D721Med (cell line): Measurements from ENCODE around the gene RAD51.

Experiments used
- DNase-seq: peaks from one replicate; pipeline ENCODE4 v3.0.0; 2011; ENCODE audit warnings: low spot score; ENCODE audit not compliant: insufficient read length
- FAIRE-seq: peaks from 2 replicates; lab custom pipeline; 2011; peaks lifted over from hg19 to GRCh38; lab: Jason Lieb, UNC
- TF ChIP-seq, protein P1 (sequence below): IDR thresholded peaks from 2 replicates; pipeline ENCODE4 v1.5.1; 2012; ENCODE audit warnings: mild to moderate bottlenecking, control low read depth; ENCODE audit not compliant: insufficient read depth; ENCODE audit errors: missing control alignments

RAD51 gene

DNA sequence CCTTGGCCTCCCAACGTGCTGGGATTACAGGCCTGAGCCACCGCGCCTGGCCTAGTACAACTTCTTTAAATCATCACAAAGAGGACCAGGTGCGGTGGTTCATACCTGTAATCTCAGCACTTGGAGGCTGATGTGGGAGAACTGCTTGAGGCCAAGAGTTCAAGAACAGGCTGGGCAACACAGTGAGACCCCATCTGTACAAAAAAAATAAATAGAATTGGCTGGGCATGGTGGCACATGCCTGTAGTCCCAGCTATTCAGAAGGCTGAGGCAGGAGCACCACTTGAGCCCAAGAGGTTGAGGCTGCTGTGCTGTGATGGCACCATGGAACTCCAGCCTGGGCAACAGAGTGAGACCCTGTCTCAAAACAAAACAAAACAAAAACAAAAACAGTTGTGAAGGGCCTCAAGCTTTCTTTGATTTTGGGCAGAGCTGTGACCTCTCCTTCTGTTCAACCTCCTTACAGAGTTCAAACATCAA, 54.2 kb downstream of the RAD51 start:
- no peak for DNase-seq
- TF ChIP-seq, protein P1, sequence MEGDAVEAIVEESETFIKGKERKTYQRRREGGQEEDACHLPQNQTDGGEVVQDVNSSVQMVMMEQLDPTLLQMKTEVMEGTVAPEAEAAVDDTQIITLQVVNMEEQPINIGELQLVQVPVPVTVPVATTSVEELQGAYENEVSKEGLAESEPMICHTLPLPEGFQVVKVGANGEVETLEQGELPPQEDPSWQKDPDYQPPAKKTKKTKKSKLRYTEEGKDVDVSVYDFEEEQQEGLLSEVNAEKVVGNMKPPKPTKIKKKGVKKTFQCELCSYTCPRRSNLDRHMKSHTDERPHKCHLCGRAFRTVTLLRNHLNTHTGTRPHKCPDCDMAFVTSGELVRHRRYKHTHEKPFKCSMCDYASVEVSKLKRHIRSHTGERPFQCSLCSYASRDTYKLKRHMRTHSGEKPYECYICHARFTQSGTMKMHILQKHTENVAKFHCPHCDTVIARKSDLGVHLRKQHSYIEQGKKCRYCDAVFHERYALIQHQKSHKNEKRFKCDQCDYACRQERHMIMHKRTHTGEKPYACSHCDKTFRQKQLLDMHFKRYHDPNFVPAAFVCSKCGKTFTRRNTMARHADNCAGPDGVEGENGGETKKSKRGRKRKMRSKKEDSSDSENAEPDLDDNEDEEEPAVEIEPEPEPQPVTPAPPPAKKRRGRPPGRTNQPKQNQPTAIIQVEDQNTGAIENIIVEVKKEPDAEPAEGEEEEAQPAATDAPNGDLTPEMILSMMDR = no peak
- no peak for FAIRE-seq

DNA sequence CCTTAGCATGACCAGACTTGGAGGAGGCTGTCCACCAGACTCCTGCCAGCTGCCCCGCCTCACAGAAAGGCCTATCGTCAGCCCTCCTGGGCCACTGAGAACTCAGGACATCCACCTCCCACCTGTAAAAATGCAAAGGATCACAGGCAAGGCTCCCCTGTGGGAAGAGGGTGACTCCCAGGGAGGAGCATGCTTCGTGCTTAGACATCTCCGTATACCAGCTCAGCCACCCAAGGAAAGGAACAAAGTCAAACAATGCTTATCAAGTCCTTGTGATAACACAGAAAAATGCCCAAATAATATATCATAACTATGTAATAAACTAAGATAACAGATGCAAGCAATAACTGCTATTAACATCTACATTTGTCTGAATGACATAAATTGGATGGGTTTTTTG, 55.9 kb downstream of the RAD51 start:
- TF ChIP-seq, protein P1 = no peak
- DNase-seq (no peak), FAIRE-seq (no peak)

DNA sequence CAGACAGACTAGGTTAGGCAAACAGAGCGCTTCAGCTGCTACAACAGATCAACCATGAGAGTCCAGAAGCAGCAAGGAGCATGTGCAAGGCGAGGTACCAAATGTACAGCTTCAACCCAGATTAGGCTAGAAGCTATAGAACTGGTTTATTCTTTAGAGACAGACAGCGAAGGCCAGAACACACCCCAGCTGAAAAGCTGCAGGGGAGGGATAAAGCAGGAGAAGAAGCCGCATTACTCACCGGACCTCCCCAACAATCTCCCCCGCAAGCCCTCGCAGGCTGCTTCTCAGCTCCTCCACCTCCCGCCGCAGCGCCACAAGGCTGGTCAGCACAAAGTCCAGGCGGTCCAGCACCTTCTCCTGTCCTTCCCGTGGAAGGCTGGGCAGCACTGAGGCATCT, 56.8 kb downstream of the RAD51 start:
- no peak for DNase-seq
- TF ChIP-seq, protein P1 = no peak
- no peak for FAIRE-seq

DNA sequence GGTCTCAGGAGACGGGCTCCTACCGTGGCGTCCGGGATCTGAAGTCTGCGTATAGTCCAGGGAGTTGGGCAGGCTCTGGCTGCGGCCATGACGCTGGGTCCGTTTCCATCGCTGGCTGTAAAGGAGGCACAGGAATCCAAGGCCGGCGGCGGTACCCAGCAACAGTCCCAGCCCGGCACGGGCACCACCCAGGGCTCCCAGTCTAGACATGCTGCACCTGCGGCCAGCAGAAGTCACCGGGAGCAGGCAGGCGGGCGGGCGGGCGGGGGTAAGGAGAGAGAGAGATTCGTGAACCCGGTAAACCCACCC, 59.6 kb downstream of the RAD51 start:
- TF ChIP-seq, protein P1 = no peak
- DNase-seq = no peak
- FAIRE-seq = no peak

DNA sequence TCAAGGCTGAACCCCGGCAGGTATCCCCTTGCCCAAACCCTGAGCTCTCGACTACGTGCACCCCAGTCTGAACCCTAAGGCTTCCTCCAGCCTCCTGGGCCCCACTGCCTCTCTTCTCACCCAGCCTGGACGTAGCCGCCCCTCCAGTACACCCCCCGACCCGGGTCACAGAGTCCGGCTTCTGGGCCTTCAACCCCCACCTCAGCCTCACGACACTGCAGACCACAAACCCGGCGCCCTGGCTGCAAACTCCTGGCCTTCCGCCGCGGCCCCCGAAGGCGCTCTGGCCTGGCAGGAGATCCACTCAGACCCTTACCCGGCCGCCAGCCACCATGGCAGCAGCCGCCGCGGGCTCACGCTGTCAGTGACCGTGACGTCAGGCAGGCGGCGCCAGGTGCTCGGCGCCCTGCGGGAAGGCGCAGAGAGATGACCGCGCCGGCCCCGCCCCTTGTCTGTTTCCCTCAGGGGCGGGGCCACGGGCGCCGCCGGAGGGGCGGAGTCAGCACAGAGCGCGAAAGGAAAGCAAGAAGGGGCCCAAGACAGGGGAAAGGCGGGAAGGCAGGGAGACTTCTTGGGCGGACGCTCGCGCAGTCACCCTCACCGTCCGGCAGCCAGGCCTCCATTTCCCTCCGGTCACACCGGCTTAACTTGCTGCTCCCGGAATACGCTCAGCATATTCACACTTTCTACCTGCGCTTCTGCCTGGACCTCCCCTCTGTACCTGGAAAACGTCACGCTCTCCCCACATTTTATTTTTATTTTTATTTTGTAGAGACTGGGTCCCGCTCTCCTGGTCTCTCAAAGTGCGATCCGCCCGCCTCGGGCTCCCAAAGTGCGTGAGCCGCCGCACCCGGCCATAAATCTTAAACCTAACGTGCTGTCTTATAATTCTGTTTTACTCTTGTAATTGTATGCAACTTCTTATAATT, 60.2 kb downstream of the RAD51 start, which contains the start of gene RMDN3:
RMDN3 (minus strand) TSS at position 372 of the 929 bp plus-strand sequence. CDS start 471 bp downstream, outside the sequence.
- FAIRE-seq (no peak), DNase-seq (peak; percentile 72)
- TF ChIP-seq, protein P1 = no peak

DNA sequence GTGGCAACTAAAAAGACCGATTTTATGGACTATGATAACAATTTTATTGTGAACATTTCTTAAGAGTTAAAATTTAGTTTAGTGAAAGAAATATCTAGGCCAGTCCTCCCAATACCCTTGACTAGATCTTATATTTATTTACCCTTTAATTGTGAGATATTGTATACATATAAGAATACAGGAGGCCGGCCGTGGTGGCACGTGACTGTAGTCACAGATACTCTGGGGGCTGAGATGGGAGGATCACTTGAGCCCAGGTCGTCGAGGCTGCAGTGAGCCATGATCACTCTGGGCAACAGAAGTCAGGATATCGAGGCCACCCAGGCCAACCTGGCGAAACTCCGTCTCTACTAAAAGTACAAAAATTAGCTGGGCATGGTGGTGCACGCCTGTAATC, 60.8 kb downstream of the RAD51 start:
- FAIRE-seq (no peak), DNase-seq (no peak)
- TF ChIP-seq, protein P1 = no peak

DNA sequence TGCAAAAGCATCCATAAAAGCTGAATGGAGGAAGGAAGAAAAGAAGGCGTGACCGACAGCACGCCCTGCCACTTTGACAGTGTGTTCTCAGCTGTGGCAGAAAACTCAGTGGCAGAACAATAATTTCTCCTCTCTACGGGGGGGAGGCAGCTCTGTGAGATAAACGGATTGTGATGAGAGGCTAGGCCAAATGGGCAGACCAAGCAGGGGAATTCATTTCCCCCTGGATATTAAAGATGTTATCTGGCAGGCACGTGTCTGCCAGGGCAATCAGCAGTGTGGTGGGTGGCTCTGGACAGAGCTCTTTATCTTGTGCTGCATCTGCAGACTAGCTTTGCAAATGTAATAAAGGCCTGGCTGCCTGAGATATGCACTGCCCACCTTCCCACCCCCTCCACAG, 62.0 kb downstream of the RAD51 start:
- TF ChIP-seq, protein P1 = no peak
- DNase-seq (no peak), FAIRE-seq (no peak)
